Measurements from ENCODE around the gene ZNF44. TPM values are rescaled to one million over a fixed set of nuclear protein-coding genes. Genes with fewer than 3 reads are reported as not detected.

ZNF44 gene
- total and polyA plus RNA-seq, 2 of the 13 experiments (the other 11 are each of a cell fraction or from before 2014, with no cell fraction given): 6.9 to 15.7 TPM

GRCh38 chr19:12294249-12295158 is at the start of gene ZNF44 (continued):
- TF ChIP-seq ZNF687 (CRISPR knock-in tag; IDR thresholded peaks at IDR 0.05) (peak; percentile 69), ASH2L (IDR thresholded peaks at IDR 0.05; ENCODE audit: insufficient read length, low read depth, low read length) (peak; percentile 48), ELF1 (CRISPR knock-in tag; IDR thresholded peaks at IDR 0.05) (peak; percentile 62), ZNF275 (CRISPR knock-in tag; IDR thresholded peaks at IDR 0.05; ENCODE audit: borderline replicate concordance) (peak; percentile 60; the same call in 1 of the 2 replicates), TARDBP (CRISPR knock-in tag; IDR thresholded peaks at IDR 0.05) (no peak), RFX5 (IDR thresholded peaks at IDR 0.05; ENCODE audit: low read depth, low read length) (0 out of 2 replicates have a peak, but pooled peaks have one; percentile 13), FOXA3 (CRISPR knock-in tag; IDR thresholded peaks at IDR 0.05) (no peak; the same call in 1 of the 2 replicates), TBX3 (IDR thresholded peaks at IDR 0.05; ENCODE audit: borderline replicate concordance) (peak; percentile 33; the same call in 1 of the 2 replicates), ZFP41 (CRISPR knock-in tag; IDR thresholded peaks at IDR 0.05; ENCODE audit: borderline replicate concordance) (no peak), ZNF34 (CRISPR knock-in tag; IDR thresholded peaks at IDR 0.05; ENCODE audit: borderline replicate concordance) (no peak), HNF1A (IDR thresholded peaks at IDR 0.05; ENCODE audit: low read depth) (peak; percentile 37; the same call in 1 of the 2 replicates), HNF1A (CRISPR knock-in tag; IDR thresholded peaks at IDR 0.05; ENCODE audit: borderline replicate concordance) (0 out of 2 replicates have a peak, but pooled peaks have one; percentile 39), ZNF574 (CRISPR knock-in tag; IDR thresholded peaks at IDR 0.05) (peak; percentile 70; the same call in 1 of the 2 replicates), SNAPC5 (CRISPR knock-in tag; IDR thresholded peaks at IDR 0.05; ENCODE audit: borderline replicate concordance) (peak; percentile 56; the same call in 1 of the 2 replicates)

Measured in HepG2 (cell line).